Progenitor cell of endocrine pancreas (in vitro differentiated cells): ENCODE data around the gene SOX6. TPM values are rescaled to one million over a fixed set of nuclear protein-coding genes. Genes with fewer than 3 reads are reported as not detected.

Experiments
- DNase-seq: peaks from one replicate; pipeline ENCODE4 v3.0.0; 2021; ENCODE audit warnings: low spot score; ENCODE audit not compliant: unreplicated experiment
- H3K27ac Mint-ChIP-seq: 2 replicates; pipeline ENCODE4 v1.8.0; 2021; ENCODE audit warnings: mild to moderate bottlenecking, moderate library complexity, mixed read lengths
- H3K27me3 Mint-ChIP-seq: 2 replicates; pipeline ENCODE4 v1.8.0; 2021; ENCODE audit warnings: mixed read lengths
- H3K36me3 Mint-ChIP-seq: 2 replicates; pipeline ENCODE4 v1.8.0; 2022; ENCODE audit warnings: mixed read lengths; ENCODE audit not compliant: insufficient read depth
- H3K4me1 Mint-ChIP-seq: 2 replicates; pipeline ENCODE4 v1.8.0; 2021; ENCODE audit warnings: low read depth, mixed read lengths
- H3K4me3 Mint-ChIP-seq: 2 replicates; pipeline ENCODE4 v1.8.0; 2021; ENCODE audit warnings: low read depth, mild to moderate bottlenecking, moderate library complexity, mixed read lengths
- H3K9me3 Mint-ChIP-seq: 2 replicates; pipeline ENCODE4 v1.8.0; 2021; ENCODE audit warnings: low read depth, mixed read lengths
- total RNA-seq: library from RNA; stranded (reverse); gene quantifications from 2 replicates; pipeline ENCODE4 v1.2.1, GENCODE V29; 2021
- TF ChIP-seq, protein P1 (sequence below): fragments of 200-600 bp; sonication (generic); IDR thresholded peaks from one replicate; pipeline ENCODE4 v1.5.0; 2021; ENCODE audit warnings: antibody characterized with exemption, mild to moderate bottlenecking; ENCODE audit not compliant: unreplicated experiment

SOX6 gene
- total RNA-seq, 1 donor from 2014 or later: 34.9 TPM

DNA sequence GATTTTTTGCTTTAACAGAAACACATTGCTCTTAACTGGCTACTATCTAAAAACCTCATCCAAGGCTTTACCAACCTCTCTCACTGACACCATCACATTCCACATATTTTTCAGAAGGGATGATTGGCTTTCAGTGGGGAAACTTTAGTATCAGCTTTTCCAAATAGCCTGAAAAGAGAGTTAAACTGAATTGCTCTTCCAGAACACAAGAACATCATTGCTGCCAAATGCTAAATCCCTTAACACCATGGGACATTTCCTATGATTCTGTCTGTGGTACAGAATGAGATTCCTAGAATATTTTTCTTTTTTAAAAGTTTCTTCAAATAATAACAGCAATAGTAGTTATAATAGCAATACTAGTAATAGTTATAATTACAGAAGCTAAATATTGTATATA is 45.4 kb downstream of the SOX6 start:
- peaks cover 19% of the 10 kb centered on the region for H3K27me3 Mint-ChIP-seq
- no peak for DNase-seq
- no peaks in the 10 kb centered on the region for H3K36me3 Mint-ChIP-seq
- H3K4me1 Mint-ChIP-seq: peaks cover 6% of the 10 kb centered on the region
- no peaks in the 10 kb centered on the region for H3K9me3 Mint-ChIP-seq
- no peak overlapping the region for H3K27ac Mint-ChIP-seq
- TF ChIP-seq, protein P1, sequence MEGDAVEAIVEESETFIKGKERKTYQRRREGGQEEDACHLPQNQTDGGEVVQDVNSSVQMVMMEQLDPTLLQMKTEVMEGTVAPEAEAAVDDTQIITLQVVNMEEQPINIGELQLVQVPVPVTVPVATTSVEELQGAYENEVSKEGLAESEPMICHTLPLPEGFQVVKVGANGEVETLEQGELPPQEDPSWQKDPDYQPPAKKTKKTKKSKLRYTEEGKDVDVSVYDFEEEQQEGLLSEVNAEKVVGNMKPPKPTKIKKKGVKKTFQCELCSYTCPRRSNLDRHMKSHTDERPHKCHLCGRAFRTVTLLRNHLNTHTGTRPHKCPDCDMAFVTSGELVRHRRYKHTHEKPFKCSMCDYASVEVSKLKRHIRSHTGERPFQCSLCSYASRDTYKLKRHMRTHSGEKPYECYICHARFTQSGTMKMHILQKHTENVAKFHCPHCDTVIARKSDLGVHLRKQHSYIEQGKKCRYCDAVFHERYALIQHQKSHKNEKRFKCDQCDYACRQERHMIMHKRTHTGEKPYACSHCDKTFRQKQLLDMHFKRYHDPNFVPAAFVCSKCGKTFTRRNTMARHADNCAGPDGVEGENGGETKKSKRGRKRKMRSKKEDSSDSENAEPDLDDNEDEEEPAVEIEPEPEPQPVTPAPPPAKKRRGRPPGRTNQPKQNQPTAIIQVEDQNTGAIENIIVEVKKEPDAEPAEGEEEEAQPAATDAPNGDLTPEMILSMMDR: no peak
- H3K4me3 Mint-ChIP-seq: no peak overlapping the region

DNA sequence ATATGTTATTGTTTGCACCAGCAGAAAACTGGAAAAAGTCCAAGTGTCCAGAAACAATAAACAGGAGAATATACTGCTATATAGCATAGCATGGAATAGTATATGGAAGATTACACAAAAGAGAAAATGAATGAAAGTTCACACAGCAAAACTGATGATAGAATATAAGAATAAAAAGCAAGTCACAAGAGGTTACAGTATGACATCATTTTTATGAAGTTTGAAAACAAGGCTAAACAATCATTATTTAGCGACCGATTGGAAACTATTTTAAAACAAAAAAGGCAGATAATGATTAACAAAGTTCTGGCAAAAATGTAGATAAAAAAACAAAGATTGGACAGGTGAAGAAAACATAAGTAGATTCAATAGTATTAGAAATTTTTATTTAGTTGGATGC is 47.1 kb downstream of the SOX6 start:
- Mint-ChIP-seq H3K27me3 (peaks cover 19% of the 10 kb centered on the region), H3K27ac (no peak overlapping the region), H3K36me3 (no peaks in the 10 kb centered on the region), H3K9me3 (no peaks in the 10 kb centered on the region), H3K4me3 (no peak overlapping the region), H3K4me1 (peaks cover 6% of the 10 kb centered on the region)
- TF ChIP-seq, protein P1: no peak
- DNase-seq: no peak

DNA sequence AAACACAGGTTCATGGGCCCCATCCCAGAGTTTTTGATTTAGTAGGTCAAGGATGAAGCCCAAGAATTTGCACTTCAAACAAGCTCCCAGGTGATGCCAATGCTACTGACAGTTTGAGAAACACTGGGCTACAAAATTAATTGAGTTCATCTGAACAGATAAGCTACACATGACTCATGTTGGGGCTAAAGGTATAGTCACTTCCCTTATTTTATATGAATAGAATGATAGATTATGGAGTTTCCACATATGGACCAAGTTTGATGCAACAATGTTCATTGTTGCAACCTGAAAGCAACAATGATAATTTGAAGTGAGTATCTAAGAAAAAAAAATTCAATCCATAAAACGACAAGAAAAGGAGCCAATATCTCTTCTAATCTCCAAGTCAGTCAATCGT is 54.9 kb downstream of the SOX6 start:
- no peaks in the 10 kb centered on the region for H3K9me3 Mint-ChIP-seq
- H3K4me3 Mint-ChIP-seq: no peak overlapping the region
- DNase-seq: no peak
- peak overlapping the region; percentile 5 for H3K27ac Mint-ChIP-seq
- H3K36me3 Mint-ChIP-seq: peaks cover 3% of the 10 kb centered on the region
- peaks cover 4% of the 10 kb centered on the region for H3K4me1 Mint-ChIP-seq
- H3K27me3 Mint-ChIP-seq: peaks cover 8% of the 10 kb centered on the region
- TF ChIP-seq, protein P1: no peak

DNA sequence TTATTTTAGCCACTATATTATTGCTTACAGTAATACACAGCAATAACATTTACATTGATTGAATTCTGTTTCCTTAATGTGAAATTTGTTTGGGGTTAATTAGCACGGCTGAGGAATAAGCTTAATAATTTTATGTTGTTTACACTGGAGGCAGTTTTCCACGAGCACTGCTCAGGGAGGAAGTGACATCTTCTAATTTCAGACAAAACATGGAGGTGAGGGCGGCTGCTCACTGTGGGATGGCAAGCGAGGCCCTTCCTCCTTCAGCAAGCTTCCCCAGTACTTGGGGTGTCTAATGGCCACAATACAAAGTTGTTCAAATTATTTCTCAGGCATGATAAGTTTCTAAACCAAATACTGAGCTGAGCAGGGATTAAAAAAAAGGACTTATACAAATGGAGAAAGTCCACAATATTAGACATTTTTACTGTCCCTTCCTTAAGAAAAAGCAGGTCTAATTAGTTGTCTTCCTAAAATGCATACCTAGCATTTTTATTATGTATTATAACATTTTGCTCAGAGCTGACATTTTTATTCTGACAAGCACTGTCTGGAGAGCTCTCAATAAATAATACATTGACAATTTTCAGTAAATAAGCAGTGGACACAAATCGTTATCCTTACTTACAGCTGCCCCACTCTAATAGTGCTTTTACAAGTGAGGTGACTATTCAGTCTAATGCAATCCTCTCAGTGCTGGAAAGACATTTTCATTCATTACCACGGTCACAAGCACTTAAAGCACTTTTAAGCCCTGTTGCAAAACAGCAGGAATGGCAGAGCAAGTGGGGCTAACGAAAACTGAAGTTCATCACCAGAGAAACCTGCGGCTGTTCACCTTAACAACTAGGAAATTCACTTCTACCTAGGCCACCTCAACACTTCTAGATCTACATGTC is 56.2 kb downstream of the SOX6 start:
- Mint-ChIP-seq H3K27me3 (peaks cover 12% of the 10 kb centered on the region), H3K27ac (no peak overlapping the region), H3K36me3 (peaks cover 3% of the 10 kb centered on the region), H3K9me3 (no peaks in the 10 kb centered on the region), H3K4me3 (no peak overlapping the region), H3K4me1 (peaks cover 13% of the 10 kb centered on the region)
- TF ChIP-seq, protein P1: no peak
- no peak for DNase-seq

DNA sequence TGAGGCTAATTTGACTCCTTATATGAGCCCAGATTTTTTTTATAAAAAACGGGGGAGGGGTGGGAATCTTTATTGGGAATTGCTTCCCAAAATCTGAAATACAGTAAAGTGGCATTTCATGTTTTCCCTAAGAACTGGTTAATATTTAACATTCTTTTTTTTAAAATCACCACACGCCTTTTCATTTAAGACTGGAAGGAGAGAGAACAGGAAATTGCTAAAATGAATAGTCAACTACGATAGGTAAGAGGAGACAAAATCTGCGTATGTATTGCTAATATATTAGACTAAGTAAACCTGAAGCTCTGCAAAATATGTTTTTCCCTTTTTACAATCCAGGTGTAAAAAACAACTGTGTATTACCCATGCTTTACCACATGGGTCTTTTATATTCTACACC is 57.0 kb downstream of the SOX6 start:
- Mint-ChIP-seq H3K36me3 (peaks cover 3% of the 10 kb centered on the region), H3K4me3 (no peak overlapping the region)

More for the DNA sequence above, 57.0 kb downstream of the SOX6 start:
- TF ChIP-seq, protein P1: no peak
- Mint-ChIP-seq H3K27ac (no peak overlapping the region), H3K4me1 (peaks cover 13% of the 10 kb centered on the region), H3K9me3 (no peaks in the 10 kb centered on the region), H3K27me3 (peaks cover 12% of the 10 kb centered on the region)
- no peak for DNase-seq
